HEK293 (cell line): ENCODE results near the gene ATP5F1A.

Experiments used
- GFI1B ChIP-seq: fragments of 450-650 bp; formaldehyde crosslinking; IDR thresholded peaks from 2 replicates; pipeline ENCODE4 v1.5.1; 2016; ENCODE audit warnings: missing biosample characterization, missing genetic modification characterization
- GLIS2 ChIP-seq: fragments of 450-650 bp; formaldehyde crosslinking; IDR thresholded peaks from 2 replicates; pipeline ENCODE4 v1.5.1; 2016; ENCODE audit warnings: missing biosample characterization, missing genetic modification characterization
- KLF10 ChIP-seq: fragments of 450-650 bp; IDR thresholded peaks from 2 replicates; pipeline ENCODE4 v1.5.1; 2018; ENCODE audit warnings: missing biosample characterization, mild to moderate bottlenecking, missing genetic modification characterization
- KLF17 ChIP-seq: fragments of 450-650 bp; formaldehyde crosslinking; IDR thresholded peaks from 2 replicates; pipeline ENCODE4 v1.5.1; 2016; ENCODE audit warnings: missing biosample characterization, missing genetic modification characterization
- ZBTB17 ChIP-seq: fragments of 450-650 bp; formaldehyde crosslinking; IDR thresholded peaks from 2 replicates; pipeline ENCODE4 v1.5.1; 2016; ENCODE audit warnings: missing biosample characterization, missing genetic modification characterization
- ZBTB20 ChIP-seq: fragments of 450-650 bp; formaldehyde crosslinking; IDR thresholded peaks from 2 replicates; pipeline ENCODE4 v1.5.1; 2016; ENCODE audit warnings: missing biosample characterization, missing genetic modification characterization
- ZBTB48 ChIP-seq: fragments of 450-650 bp; formaldehyde crosslinking; IDR thresholded peaks from 2 replicates; pipeline ENCODE4 v1.5.1; 2016; ENCODE audit warnings: missing biosample characterization, missing genetic modification characterization
- ZBTB49 ChIP-seq: fragments of 450-650 bp; formaldehyde crosslinking; IDR thresholded peaks from 2 replicates; pipeline ENCODE4 v1.5.1; 2016; ENCODE audit warnings: missing biosample characterization, missing genetic modification characterization, low read depth
- ZNF121 ChIP-seq: fragments of 450-650 bp; formaldehyde crosslinking; IDR thresholded peaks from 2 replicates; pipeline ENCODE4 v1.5.1; 2016; ENCODE audit warnings: missing biosample characterization, missing genetic modification characterization
- ZNF155 ChIP-seq: fragments of 450-650 bp; formaldehyde crosslinking; IDR thresholded peaks from 2 replicates; pipeline ENCODE4 v1.5.1; 2016; ENCODE audit warnings: missing biosample characterization, missing genetic modification characterization
- ZNF174 ChIP-seq: fragments of 450-650 bp; formaldehyde crosslinking; IDR thresholded peaks from 2 replicates; pipeline ENCODE4 v1.5.0; 2017; ENCODE audit warnings: missing biosample characterization, mild to moderate bottlenecking, missing genetic modification characterization
- ZNF239 ChIP-seq: fragments of 450-650 bp; formaldehyde crosslinking; IDR thresholded peaks from 2 replicates; pipeline ENCODE4 v1.5.1; 2016; ENCODE audit warnings: missing biosample characterization, missing genetic modification characterization
- ZNF311 ChIP-seq: fragments of 450-650 bp; formaldehyde crosslinking; IDR thresholded peaks from 2 replicates; pipeline ENCODE4 v1.5.1; 2017; ENCODE audit warnings: missing biosample characterization, missing genetic modification characterization, borderline replicate concordance
- ZNF350 ChIP-seq: fragments of 450-650 bp; formaldehyde crosslinking; IDR thresholded peaks from 2 replicates; pipeline ENCODE4 v1.5.0; 2017; ENCODE audit warnings: missing biosample characterization, mild to moderate bottlenecking, missing genetic modification characterization
- ZNF366 ChIP-seq: fragments of 450-650 bp; formaldehyde crosslinking; conservative IDR thresholded peaks from 2 replicates; pipeline ENCODE4 v1.5.1; 2016; ENCODE audit warnings: missing biosample characterization, missing genetic modification characterization
- ZNF37A ChIP-seq: fragments of 450-650 bp; IDR thresholded peaks from 2 replicates; pipeline ENCODE4 v1.5.1; 2018; ENCODE audit warnings: missing biosample characterization, missing genetic modification characterization
- ZNF391 ChIP-seq: fragments of 450-650 bp; formaldehyde crosslinking; IDR thresholded peaks from 2 replicates; pipeline ENCODE4 v1.5.1; 2016; ENCODE audit warnings: low read depth, missing biosample characterization, missing genetic modification characterization, borderline replicate concordance
- ZNF404 ChIP-seq: fragments of 450-650 bp; formaldehyde crosslinking; IDR thresholded peaks from 2 replicates; pipeline ENCODE4 v1.5.1; 2017; ENCODE audit warnings: missing biosample characterization, missing genetic modification characterization
- ZNF513 ChIP-seq: fragments of 450-650 bp; IDR thresholded peaks from 2 replicates; pipeline ENCODE4 v1.5.1; 2018; ENCODE audit warnings: missing biosample characterization, missing genetic modification characterization
- ZNF518A ChIP-seq: fragments of 450-650 bp; formaldehyde crosslinking; conservative IDR thresholded peaks from 2 replicates; pipeline ENCODE4 v1.5.1; 2016; ENCODE audit warnings: low read depth, missing biosample characterization, missing genetic modification characterization
- ZNF521 ChIP-seq: fragments of 450-650 bp; formaldehyde crosslinking; IDR thresholded peaks from 2 replicates; pipeline ENCODE4 v1.5.1; 2017; ENCODE audit warnings: missing biosample characterization, mild to moderate bottlenecking, missing genetic modification characterization
- ZNF544 ChIP-seq: fragments of 450-650 bp; formaldehyde crosslinking; IDR thresholded peaks from 2 replicates; pipeline ENCODE4 v1.5.0; 2017; ENCODE audit warnings: missing biosample characterization, missing genetic modification characterization
- ZNF585B ChIP-seq: fragments of 450-650 bp; formaldehyde crosslinking; IDR thresholded peaks from 2 replicates; pipeline ENCODE4 v1.5.1; 2016; ENCODE audit warnings: missing biosample characterization, missing genetic modification characterization
- ZNF621 ChIP-seq: fragments of 450-650 bp; formaldehyde crosslinking; IDR thresholded peaks from 2 replicates; pipeline ENCODE4 v1.5.1; 2017; ENCODE audit warnings: missing biosample characterization, missing genetic modification characterization
- ZNF645 ChIP-seq: fragments of 450-650 bp; formaldehyde crosslinking; IDR thresholded peaks from 2 replicates; pipeline ENCODE4; 2016; ENCODE audit warnings: missing biosample characterization, missing genetic modification characterization
- TF ChIP-seq, protein P1 (sequence below): fragments of 450-650 bp; formaldehyde crosslinking; IDR thresholded peaks from 2 replicates; pipeline ENCODE4 v1.5.1; 2017; ENCODE audit warnings: missing biosample characterization, mild to moderate bottlenecking, missing genetic modification characterization, moderate library complexity
- TF ChIP-seq, protein P2 (sequence below): fragments of 450-650 bp; formaldehyde crosslinking; IDR thresholded peaks from 2 replicates; pipeline ENCODE4 v1.5.1; 2016; ENCODE audit warnings: missing biosample characterization, missing genetic modification characterization

Gene ATP5F1A

DNA sequence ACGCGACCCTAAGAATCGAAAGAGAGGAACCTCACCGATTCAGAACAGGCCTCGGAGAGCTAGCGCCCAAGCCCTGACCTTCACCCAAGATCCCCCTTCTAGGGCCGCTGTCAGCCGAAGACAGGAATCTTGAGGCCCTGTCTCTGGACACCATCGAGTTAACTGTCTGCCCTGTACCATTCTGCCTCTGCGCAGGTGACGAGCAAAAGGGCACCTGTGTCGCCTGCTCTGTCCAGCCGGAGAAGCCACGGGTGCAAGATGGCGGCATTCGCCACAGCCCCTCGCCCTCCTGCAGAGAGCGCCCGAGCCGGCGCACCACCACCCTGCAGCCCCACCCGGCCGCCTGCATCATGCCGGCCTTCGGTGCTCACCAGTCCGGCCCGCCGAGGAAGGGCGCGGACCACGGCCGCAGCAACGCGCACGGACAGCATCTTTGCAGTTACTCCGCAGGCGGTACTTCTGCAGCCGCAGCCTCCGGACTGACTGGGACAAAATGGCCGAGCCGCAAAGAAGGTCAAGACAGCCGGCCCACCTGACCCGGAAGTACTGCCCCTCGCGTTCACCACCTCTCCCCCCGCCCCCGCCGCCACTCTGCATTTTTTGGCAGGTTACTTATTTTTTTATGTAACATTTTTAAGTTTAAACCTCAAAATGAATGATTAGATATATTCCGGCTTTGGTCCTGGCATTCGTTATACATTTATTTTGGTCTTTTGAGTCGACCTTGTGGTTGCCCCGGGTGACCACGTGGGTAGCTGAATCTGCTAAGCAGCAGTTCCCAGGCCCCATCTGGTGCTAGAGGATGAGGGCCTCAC lies at the start of gene ATP5F1A (continued):
- TF ChIP-seq ZNF645 (no peak), ZBTB20 (tag by site-specific recombination) (no peak), GLIS2 (tag by site-specific recombination) (peak; percentile 56), KLF17 (tag by site-specific recombination) (0 out of 2 replicates have a peak, but pooled peaks have one; percentile 34), ZNF37A (tag by site-specific recombination) (no peak), ZNF311 (tag by site-specific recombination) (no peak), ZNF513 (tag by site-specific recombination) (no peak), ZNF544 (no peak), ZNF174 (no peak), ZNF350 (no peak), ZBTB49 (tag by site-specific recombination) (no peak), ZBTB17 (tag by site-specific recombination) (no peak), ZNF585B (tag by site-specific recombination) (no peak), GFI1B (tag by site-specific recombination) (no peak), ZNF621 (tag by site-specific recombination) (no peak), ZNF121 (tag by site-specific recombination) (no peak), ZNF391 (tag by site-specific recombination) (no peak), ZBTB48 (tag by site-specific recombination) (0 out of 2 replicates have a peak, but pooled peaks have one; percentile 17), ZNF239 (no peak), ZNF404 (tag by site-specific recombination) (no peak), ZNF366 (no peak), ZNF521 (no peak), ZNF155 (tag by site-specific recombination) (no peak), ZNF518A (tag by site-specific recombination) (peak; percentile 53), KLF10 (tag by site-specific recombination) (no peak)
- TF ChIP-seq, protein P1, sequence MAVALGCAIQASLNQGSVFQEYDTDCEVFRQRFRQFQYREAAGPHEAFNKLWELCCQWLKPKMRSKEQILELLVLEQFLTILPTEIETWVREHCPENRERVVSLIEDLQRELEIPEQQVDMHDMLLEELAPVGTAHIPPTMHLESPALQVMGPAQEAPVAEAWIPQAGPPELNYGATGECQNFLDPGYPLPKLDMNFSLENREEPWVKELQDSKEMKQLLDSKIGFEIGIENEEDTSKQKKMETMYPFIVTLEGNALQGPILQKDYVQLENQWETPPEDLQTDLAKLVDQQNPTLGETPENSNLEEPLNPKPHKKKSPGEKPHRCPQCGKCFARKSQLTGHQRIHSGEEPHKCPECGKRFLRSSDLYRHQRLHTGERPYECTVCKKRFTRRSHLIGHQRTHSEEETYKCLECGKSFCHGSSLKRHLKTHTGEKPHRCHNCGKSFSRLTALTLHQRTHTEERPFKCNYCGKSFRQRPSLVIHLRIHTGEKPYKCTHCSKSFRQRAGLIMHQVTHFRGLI (tag by site-specific recombination) = no peak
- TF ChIP-seq, protein P2, sequence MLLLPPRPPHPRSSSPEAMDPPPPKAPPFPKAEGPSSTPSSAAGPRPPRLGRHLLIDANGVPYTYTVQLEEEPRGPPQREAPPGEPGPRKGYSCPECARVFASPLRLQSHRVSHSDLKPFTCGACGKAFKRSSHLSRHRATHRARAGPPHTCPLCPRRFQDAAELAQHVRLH (tag by site-specific recombination) = no peak
